ENCODE data around the gene AATK. TPM values are rescaled to one million over a fixed set of nuclear protein-coding genes. Genes with fewer than 3 reads are reported as not detected.

Gene AATK
- total and polyA plus RNA-seq, 9 of the 15 experiments (the other 6 are each of a cell fraction or from before 2014, with no cell fraction given): 0.11 to 0.55 (median 0.38) TPM; not detected in 5

GRCh38 chr17:81157848-81158687 is 8.0 kb downstream of the AATK start:
- POLR2A ChIA-PET: interaction anchor here (0.6 kb wide), 1 partner anchor 367 kb away, joined by 3 read pairs; no protein-coding TSS in a partner anchor
- BruUV-seq (replicated peaks): no TSS peak

More at GRCh38 chr17:81157848-81158687, 8.0 kb downstream of the AATK start:
- Histone ChIP-seq H3K9ac (ENCODE audit: insufficient read depth in 1 of 2, low read depth in 2 of 2, low read length in 2 of 2) (peak overlapping the region in 1 of 2 experiments; percentile 50; a peak in 2 of 4 replicates), H3K4me3 (no peak overlapping the region), H3K27ac (ENCODE audit: extremely low read depth, low read depth, low read length) (no peak overlapping the region), H3K4me1 (replicated peaks in 1 of 2; ENCODE audit: control insufficient read depth in 2 of 2, insufficient read depth in 2 of 2, low read length in 2 of 2) (peaks cover 4 to 58% of the 10 kb centered on the region in 2 experiments; a peak in 3 of 5 replicates), H3K36me3 (ENCODE audit: control insufficient read depth, insufficient read depth, low read length) (no peaks in the 10 kb centered on the region), H3K9me3 (replicated peaks; ENCODE audit: control insufficient read depth, insufficient read depth, low read depth, low read length) (no peaks in the 10 kb centered on the region), H3K79me2 (ENCODE audit: control insufficient read depth, insufficient read depth, low read length) (no peaks in the 10 kb centered on the region), H2AFZ (ENCODE audit: low read depth, low read length) (no peak overlapping the region), H3K9me1 (ENCODE audit: control insufficient read depth, insufficient read depth, low read length) (no peaks in the 10 kb centered on the region), H4K20me1 (replicated peaks; ENCODE audit: control insufficient read depth, insufficient read depth, low read length) (no peaks in the 10 kb centered on the region), H3K27me3 (ENCODE audit: control insufficient read depth in 2 of 2, insufficient read depth in 2 of 2, low read length in 2 of 2) (peaks cover 36 to 84% of the 10 kb centered on the region in 2 experiments; a peak in 4 of 5 replicates), H3K4me2 (ENCODE audit: insufficient read depth, low read length) (no peak overlapping the region)
- ATAC-seq (no peak), FAIRE-seq (no peak), DNase-seq (ENCODE audit: extremely low read depth in 1 of 4, low spot score in 3 of 4) (no peak)
- TF ChIP-seq ZNF436 (CRISPR knock-in tag; IDR thresholded peaks at IDR 0.05) (no peak), USF1 (CRISPR knock-in tag; IDR thresholded peaks at IDR 0.05) (no peak), BCLAF1 (IDR thresholded peaks at IDR 0.05; ENCODE audit: borderline replicate concordance in 1 of 2, control insufficient read depth in 1 of 2, low read depth in 2 of 2, low read length in 1 of 2) (no peak), PHB2 (IDR thresholded peaks at IDR 0.05; ENCODE audit: low read depth) (no peak), ASH1L (IDR thresholded peaks at IDR 0.05; ENCODE audit: borderline replicate concordance, low read depth, partially characterized antibody) (no peak), FOSL1 (tag; conservative IDR thresholded peaks at IDR 0.05) (no peak)
- CTCF ChIA-PET (ENCODE audit: low intra/inter-chr PET ratio): interaction anchor here (0.7 kb wide), 1 partner anchor 96 kb away, joined by 3 read pairs; no protein-coding TSS in a partner anchor
- intact Hi-C loops (cut with micrococcal nuclease) (no loop called here), in situ Hi-C loops (cut with MboI) (no loop called here)
- WGBS (ENCODE audit: insufficient coverage, low coverage, missing lambda C conversion rate): 11% methylated on average over 37 of the region's 39 CpGs
